Measurements from ENCODE around the gene F2RL1.
A peak's percentile ranks its signal among the peaks of the same experiment; 100 is the strongest.
"Not testable (repeated sequence)": the region's sequence is repeated elsewhere in the genome, so short reads cannot be mapped to it uniquely, and the experiment has no call there.

Gene F2RL1

DNA sequence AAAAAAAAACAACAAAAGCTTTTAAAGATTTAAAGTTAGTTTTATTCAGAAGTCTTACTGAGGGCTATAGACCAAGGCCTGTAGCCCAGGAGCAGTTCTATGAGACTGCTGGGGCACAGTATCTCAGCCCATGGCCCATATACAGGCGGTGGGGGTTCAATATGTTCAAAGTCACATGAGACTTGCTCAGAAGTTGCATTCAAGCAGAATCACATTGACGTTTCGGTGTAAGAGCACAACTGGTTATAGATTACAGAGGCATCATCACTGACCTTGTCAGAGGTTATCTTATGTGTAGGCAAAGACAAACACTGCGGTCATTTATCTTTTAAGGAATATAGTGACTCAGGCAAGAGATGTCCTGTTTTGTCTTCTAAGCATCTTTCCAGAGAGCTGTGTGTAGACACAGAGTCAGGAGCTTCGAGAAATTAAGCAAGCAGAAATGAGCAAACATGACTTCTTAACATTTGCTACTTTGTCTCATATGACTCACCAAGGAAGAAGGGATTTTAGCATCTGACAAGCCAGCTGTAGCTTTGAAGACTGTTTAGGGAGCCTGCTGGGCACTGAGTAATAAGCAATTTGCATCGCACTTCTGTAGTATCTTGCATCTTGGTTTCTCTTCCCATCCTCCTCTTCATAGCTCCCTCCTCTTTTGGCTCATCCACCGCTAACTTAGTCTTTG, 12.9 kb upstream of the F2RL1 start:
- peak; percentile 21 for DNase-seq (ENCODE audit: low spot score)

DNA sequence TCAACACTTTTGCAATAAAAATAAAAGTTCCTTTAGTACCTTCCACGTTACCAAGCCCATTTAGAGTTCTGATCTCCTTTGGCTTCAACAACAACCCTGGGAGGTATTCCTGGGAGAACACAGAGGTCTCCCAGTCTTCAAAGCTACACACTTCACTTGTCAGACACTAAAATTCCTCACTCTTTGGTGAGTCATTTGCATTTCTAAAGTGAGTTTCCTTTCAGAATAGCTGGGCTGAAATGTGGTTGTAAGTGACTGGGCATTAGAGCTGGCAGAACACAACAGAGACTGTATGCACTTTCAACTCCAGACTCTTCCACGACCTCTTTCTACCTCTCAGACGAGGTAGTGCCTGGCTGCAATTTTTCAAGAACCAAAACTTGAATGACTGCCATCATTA, 11.5 kb upstream of the F2RL1 start:
- DNase-seq (ENCODE audit: low spot score) = peak; percentile 12

DNA sequence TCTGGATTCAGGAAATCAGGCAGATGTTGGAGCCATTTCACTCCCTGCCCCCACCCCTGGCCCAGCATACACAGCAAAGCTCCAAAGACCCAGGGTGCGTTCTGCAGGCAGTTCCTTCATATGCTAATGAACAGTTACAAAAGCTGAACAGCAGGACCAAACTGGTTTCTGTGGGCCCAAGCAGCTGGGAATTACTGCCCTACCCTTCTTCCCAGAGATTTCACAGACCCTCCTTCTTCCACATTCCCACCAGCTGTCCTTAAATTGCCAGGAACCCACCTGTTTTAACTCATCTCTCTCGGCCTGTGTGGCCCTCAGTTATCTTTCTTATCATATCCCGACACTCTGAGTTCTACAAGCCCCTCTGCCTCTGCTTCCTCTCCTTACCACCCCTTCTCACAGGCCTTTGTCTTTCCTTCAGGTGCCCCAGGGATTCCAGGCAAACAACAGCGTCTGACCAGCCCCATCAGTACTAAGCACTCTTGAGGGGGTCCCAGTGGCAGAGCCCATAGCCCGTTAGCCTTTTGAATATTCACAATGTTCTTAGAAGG, 10.6 kb upstream of the F2RL1 start:
- peak; percentile 29 for DNase-seq (ENCODE audit: low spot score)

DNA sequence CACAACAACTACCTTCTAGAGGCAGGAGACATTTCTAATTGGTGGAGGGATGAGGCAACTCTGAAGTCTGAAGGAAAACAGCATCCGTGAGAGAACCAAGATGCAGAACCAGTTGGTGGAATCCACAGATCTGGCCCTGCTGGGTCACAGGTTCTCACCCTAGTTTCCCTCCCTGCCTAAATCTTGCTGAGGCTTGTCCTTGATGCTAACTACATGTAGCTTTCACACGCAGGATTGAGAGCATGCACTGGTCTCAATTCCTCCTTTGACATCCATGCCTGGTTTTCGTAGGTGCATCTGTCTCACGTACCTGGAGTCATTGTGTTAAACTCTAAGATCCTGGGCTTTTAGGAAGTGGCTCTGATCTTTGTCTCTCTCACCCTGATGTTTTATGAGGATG, 9.7 kb upstream of the F2RL1 start:
- DNase-seq (ENCODE audit: low spot score) = no peak

DNA sequence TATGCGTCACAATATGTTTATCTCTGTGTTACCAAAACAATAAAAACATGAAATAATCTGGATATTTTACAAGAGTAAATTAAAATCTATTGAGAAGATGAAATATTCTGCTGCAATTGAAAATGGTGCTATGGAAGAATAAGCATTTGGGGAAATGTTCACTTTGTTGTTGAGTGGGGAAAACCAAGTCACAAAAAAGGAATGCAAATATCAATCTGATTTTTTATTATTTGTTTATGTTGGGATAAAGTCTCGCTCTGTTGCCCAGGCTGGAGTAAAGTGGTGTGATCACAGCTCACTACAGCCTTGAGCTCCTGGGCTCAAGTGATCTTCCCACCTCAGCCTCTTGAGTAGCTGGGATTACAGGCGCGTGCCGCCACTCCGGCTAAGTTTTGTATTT, 8.6 kb upstream of the F2RL1 start:
- no peak for DNase-seq (ENCODE audit: low spot score)

DNA sequence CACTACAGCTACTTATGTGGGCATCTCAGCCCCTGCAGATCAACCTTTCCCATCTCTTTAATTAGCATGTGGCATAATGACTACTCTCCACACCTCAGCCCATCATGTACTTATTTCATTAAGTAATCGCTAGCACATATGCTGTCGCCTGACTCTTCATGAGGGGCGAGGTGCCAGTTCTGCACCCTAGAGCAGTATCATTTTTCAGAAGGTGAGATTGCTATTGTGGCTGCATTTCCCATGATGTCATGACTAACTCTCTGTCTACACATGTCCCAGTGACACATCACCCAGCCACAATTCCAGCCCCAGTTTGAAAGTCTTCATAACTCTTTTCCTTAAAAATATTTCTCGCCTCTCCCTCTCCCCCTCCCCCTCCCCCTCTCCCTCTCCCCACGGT, 7.6 kb upstream of the F2RL1 start:
- DNase-seq (ENCODE audit: low spot score) = no peak

DNA sequence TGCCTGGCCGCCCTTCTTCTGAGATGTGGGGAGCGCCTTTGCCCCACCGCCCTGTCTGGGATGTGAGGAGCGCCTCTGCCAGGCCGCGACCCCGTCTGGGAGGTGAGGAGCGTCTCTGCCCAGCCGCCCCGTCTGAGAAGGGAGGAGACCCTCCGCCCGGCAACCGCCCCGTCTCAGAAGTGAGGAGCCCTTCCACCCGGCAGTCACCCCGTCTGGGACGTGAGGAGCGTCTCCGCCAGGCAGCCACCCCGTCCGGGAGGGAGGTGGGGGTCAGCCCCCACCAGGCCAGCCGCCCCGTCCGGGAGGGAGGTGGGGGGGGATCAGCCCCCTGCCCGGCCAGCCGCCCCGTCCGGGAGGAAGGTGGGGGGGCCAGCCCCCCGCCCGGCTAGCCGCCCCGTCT, 6.6 kb upstream of the F2RL1 start:
- DNase-seq (ENCODE audit: low spot score) = not testable (repeated sequence)

DNA sequence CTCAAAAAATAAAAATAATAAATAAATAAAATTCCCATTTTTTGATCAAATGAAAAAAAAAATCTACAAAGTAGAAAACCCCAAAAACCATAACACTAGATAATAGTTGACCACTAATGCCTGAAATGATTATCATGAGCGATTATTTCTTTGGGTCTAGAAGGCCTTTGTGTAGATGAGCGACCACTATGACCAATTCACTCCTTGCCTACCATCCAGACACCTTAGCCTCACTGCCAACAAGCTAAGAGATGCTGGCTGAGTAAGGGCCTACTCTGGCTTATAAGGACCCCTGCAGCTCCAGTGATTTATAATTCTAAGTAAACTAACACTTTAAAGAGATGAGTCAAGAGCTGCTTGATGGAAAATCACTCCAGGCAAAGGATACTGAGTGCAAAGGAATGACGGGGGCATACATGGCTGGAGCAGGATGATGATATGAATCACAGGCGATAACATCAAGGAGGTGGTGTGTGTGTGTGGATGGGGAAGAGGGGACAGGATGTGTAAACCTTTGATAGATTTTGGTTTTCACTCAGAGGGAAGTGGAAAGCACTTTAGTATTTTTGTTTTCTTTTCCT, 4.8 kb upstream of the F2RL1 start:
- no peak for DNase-seq (ENCODE audit: low spot score)

DNA sequence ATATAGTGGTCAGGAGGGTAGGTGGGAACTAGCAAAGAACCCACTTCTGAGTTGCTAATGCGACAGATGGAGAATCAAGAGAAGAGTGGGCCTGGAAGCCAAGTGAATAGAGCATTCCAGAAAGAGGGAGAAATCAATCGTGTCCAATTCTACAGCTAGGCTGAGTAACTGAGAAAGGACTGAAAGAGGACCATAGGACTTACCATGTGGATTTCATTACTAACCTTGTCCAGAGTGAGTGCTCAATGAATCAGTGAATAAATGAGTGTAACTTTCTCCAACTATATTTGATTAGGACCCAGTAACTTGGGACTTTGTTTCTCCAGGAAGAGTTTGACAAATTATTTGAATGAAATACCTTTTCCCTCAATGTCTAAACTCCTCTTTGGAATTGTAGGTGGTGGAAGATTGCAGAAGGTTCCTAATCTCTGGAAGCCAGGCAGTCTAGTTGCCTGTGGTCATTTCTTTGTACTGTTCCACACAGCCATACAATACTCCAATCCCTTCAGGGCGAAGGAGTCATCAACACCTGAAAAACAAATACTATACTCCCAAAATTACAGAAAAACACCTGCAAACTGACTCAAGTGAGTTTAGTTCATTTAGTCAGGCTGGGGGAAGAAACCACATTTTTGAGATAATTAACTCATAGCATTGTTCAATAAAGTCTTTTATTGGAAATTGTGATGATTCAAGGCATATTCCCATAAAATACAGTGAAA, 2.6 kb upstream of the F2RL1 start:
- no peak for DNase-seq (ENCODE audit: low spot score)

DNA sequence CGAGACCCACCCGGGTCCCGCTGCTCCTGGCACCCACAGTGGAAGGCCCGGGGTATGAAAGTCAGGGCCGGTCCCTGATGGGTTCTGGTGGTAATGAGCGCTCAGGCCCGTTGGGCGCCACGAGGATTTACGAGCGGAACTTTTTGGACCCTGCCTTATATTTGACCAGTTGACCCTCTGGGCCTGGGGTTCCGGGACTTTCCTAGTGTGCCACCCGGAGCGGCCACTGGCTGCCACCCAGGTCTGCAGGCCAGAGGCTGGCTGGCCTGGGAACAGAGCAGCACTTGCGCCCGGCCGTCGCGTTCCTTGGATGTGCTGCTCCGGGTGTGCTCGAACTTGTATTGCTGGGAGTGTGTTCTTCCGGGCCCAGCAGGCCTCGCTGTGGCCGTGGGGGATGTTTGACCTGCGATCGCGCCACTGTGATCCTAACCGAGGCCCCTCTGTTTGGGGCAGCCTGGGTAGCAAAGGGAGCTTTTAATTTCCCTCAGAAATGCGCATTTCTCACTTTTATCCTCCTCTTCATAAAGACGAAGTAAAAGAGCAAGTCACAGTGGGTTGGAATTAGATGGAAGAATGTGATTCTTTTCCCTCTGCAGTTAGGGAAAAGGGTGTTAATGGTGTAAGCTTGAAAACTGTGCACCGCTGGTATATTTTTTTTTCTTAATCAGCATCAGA, 1.2 kb downstream of the F2RL1 start:
- DNase-seq (ENCODE audit: low spot score) = no peak

DNA sequence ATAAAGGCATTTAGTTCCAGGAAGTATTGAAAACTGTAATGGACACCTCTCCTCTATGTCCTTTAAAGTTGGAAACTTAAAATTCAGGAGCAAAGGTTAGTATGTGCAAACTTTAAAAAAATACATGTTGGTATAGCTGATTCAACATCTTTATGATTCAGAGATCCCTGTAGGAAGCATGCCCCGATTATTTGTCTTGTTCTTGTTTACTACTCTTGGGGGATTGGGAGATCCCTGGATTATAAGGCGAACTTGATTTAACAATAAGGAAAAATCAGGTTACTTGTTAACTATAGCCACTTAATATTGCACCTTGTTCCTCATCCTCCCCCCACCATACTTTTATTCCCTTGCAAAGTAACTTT, 1.7 kb downstream of the F2RL1 start:
- no peak for DNase-seq (ENCODE audit: low spot score)

DNA sequence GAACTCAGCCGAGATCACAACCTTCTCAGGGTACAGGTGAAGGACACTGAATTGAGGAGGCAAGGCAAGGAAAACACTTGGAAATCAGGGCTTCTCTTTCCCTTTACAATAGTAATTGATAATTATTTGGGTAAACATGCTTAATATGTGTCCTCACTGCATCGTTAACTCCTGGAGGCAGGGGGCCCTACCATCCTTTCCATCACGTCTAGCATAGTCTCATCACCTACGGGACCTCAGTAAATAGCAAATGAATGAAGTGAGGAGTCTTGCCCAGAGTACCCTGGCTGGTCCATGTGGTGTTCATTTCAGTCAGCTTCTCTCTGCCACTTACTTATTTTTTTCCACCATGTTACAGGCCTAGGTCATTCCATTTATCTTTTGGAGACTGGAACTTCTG, 2.3 kb downstream of the F2RL1 start:
- no peak for DNase-seq (ENCODE audit: low spot score)

DNA sequence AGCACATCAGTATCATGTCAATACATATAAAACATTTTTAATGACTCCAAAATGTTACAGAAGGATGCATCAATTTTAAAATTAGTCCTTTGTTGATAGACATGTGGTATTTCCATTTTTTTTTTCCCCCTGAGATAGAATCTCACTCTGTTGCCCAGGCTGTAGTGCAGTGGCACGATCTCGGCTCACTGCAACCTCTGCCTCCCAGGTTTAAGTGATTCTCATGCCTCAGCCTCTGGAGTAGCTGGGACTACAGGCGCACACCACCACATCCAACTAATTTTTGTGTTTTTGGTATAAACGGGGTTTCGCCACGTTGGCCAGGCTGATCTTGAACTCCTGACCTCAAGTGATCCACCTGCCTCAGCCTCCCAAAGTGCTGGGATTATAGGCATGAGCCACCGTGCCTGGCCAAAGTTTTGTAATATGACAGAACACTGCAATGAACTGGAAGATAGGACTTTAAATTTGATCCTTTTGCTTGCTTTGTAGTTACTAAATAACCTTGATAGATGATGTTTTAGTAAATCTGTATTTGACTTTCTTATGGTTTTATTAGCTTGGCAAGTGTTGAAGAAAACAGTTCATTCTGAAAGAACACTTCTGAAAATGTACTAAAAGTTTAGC, 3.4 kb downstream of the F2RL1 start:
- not testable (repeated sequence) for DNase-seq (ENCODE audit: low spot score)

DNA sequence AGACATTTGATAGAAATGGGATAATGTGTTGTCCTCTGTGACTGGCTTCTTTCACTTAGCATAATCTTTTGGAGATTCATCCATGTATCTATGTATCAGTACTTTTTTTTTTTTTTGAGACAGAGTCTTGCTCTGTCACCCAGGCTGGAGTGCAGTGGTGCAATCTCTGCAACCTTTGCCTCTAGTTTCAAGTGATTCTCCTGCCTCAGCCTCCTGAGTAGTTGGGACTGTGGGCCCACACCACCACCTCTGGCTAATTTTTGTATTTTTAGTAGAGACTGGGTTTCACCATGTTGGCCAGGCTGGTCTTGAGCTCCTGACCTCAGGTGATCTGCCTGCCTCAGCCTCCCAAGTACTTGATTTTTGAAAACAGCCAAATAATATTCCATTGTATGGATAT, 7.6 kb downstream of the F2RL1 start:
- DNase-seq (ENCODE audit: low spot score) = not testable (repeated sequence)

DNA sequence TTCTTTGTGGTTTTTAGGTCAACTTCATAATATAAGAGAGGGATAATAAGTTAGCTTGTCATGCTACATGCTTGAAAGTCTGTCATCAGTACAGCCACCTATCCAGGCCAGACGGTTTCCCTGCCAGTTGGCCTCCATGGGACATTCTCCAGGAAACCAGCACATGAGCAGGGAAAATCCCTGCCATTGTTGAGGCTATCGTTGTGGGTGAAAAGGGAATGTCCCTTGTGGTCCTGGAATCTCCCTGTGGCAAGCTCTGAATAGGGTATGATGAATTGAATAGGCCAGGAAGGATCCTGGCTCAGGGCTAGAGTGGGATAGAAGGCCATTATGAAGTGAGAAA, 12.3 kb downstream of the F2RL1 start:
- DNase-seq (ENCODE audit: low spot score) = no peak

DNA sequence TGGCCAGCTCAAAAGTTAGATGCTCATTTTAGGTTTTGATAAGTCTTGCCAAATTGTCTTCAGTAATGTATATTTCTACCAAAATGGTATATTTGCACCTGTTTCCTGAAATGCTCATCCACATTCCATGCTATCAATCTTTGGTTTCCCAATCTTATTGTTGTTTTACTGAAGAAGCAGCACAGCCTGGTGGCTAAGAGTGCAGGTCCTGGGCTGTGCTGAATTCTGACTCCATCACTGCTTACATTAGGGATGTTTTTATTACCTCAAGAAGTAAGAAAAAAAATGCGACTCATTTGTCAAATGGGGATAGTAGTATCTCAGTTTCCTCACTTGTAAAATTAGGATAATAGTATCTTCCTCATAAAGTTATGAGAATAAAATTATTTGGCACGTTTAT, 17.4 kb downstream of the F2RL1 start:
- DNase-seq (ENCODE audit: low spot score) = no peak

DNA sequence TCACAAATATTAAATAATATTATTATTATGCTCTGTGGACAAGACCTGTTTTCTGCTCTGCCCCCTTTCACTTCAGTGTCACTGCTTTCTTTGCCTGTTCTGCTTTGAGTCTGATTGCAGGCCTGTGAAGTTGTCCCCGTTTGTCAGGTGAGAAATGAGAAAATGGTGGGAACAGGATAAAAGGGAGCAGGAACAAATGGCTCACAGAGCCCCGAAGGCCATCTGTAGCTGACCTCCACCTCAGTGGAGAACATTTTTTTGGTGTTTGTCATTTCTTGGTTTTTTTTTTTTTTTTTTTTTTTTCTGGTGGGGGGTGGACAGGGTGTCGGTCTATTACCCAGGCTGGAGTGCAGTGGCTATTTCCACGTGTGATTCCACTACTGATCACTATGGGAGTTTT, 17.8 kb downstream of the F2RL1 start:
- no peak for DNase-seq (ENCODE audit: low spot score)

DNA sequence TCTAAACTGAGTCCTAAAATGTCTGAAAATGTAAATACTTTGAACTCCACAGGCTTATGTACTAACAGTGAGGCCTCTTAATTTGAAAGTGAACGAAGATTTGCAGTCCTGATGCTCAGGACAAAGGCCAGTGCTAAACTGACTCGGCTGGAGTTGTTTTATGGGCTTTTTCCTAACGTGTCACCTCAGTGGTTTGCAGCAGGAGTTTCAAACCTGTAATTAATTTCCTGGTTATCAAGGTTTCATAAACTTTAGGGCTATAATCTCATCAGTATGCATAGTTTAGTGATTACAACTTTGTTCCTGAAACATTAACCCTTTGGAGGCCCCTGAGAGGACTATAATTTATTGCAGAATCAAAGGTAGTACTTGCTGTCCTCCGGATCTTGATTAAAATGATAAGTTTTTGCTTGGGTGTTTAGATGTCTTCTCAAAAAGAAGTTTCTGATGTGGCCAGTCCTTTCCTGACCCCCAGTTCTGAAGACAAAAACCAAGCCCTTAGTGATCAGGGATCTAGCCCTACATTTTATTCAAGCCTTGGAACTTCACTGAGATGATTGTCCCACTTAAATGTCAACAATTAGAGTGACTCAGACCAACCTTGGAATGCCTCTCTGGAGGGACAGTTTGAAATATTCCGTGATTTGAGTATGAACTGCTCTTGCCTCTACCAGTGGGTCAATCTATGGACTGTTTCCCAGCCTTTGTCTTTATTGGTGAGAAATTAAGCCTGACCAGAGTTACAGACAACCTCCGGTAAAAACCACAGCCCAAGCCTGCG, 19.8 kb downstream of the F2RL1 start:
- DNase-seq (ENCODE audit: low spot score) = no peak

DNA sequence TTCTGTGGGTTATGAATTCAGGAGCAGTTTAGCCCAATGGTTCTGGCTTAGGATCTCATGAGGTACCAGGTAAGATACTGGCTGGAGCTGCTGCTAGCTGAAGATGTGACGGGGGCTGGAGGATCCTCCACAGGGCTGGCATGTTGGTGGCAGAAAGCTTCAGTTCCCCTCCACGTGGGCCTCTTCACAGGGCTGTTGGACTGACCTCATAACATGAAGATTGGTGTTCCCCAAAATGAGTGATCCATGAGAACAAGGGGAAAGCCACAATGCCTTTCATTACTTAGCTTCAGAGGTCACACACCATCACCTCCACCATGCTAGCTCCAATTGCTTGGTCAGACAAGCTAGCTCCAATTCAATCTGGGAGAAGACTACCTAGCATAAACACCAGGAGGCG, 22.5 kb downstream of the F2RL1 start:
- DNase-seq (ENCODE audit: low spot score) = no peak

DNA sequence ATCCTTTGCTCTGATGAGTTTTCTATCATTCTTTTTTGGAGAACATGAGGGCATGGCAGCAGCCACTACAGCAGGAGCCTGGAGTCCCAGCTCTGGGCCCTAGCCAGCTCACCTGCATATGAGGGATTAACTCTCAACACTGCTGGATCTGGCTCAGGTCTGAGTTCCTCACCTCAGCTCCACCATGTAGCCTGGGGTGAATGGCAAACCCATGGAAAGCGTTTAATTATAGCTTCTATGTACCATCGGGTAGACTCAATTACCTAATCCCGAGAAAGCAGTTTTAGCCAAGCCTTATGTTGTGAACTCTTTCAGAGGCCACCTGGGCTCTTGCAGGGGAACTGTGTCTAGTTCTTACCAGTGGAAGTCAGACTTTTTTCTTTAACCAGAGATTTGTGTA, 27.1 kb downstream of the F2RL1 start:
- no peak for DNase-seq (ENCODE audit: low spot score)

DNA sequence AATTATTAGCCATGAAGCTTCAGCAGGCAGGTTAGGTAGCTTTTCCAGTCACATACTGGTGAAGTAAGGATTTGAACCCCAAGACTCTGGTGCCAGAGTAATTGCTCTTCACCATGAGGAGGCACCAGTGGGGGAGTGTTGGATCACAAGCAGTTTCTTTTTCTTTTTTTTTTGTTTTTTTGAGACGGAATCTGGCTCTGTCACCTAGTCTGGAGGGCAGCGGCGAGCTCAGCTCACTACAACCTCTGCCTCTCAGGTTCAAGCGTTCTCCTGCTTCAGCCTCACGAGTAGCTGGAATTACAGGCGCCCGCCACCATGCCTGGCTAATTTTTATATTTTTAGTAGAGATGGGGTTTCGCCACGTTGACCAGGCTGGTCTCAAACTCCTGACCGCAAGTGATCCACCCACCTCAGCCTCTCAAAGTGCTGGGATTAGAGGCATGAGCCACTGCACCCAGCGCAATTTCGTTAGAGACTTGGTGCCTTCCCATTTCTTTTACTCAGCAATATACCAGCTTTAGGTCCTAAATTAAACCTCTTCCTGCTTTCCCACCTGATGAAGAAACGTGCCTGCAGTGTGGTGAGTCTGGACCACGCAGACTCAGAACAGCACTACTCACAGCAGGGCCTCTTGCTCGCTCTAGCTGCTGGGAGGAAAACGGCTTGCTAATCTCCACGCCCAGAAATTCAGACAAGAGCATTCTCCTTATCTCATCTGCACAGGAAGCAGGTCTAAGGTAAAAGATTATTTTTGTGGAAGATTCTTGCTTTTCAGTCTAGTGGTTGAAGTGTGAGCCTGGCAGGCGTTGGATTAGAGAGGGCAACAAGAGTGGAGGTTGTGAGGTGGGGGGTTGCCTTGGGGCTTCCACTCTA, 30.8 kb downstream of the F2RL1 start, which contains the start of gene S100Z:
TSS of gene S100Z (plus strand) at position 596 of the 873 bp plus-strand sequence. CDS start 25,346 bp downstream, outside the sequence.
- no peak for DNase-seq (ENCODE audit: low spot score)

Measured in Ammon's horn (tissue), 1 donor.